Gastroesophageal sphincter (tissue), 3 donors: ENCODE results near the gene CC2D1A.

Experiments
- EP300 ChIP-seq: sonication (generic); formaldehyde crosslinking; IDR thresholded peaks from one replicate; pipeline ENCODE4 v1.6.1; 2017; ENCODE audit warnings: antibody characterized with exemption, mild to moderate bottlenecking
- TF ChIP-seq, protein P1 (sequence below), 4 experiments: fragments of 200-600 bp in 2 of 4; fragments of 450-650 bp in 2 of 4; sonication (generic) in 1 of 4; IDR thresholded peaks; one replicate each; pipeline ENCODE4 v1.5.1; 2017 to 2019; ENCODE audit warnings: antibody characterized with exemption in 4 of 4, mild to moderate bottlenecking in 2 of 4, moderate library complexity in 2 of 4

DNA sequence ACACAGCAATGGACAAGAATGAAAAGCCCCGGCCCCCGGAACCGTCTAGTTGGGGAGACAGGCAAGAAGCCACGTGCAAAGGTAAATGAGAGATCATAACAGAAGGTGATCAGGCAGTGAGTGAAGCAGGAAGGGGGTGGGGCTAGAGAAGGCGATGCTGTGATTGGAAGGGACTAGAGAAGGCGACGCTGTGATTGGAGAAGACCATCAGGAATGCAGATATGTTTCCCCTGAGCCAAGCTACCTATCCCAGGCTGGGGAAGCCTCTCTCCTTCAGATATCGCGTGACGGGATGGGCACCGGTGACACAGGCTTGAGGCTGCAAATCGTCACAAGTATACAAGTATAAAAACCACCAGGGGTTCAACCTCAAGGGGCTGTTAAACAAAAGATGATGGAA, 68.1 kb downstream of the CC2D1A start:
- no peak for TF ChIP-seq EP300
- TF ChIP-seq, protein P1, sequence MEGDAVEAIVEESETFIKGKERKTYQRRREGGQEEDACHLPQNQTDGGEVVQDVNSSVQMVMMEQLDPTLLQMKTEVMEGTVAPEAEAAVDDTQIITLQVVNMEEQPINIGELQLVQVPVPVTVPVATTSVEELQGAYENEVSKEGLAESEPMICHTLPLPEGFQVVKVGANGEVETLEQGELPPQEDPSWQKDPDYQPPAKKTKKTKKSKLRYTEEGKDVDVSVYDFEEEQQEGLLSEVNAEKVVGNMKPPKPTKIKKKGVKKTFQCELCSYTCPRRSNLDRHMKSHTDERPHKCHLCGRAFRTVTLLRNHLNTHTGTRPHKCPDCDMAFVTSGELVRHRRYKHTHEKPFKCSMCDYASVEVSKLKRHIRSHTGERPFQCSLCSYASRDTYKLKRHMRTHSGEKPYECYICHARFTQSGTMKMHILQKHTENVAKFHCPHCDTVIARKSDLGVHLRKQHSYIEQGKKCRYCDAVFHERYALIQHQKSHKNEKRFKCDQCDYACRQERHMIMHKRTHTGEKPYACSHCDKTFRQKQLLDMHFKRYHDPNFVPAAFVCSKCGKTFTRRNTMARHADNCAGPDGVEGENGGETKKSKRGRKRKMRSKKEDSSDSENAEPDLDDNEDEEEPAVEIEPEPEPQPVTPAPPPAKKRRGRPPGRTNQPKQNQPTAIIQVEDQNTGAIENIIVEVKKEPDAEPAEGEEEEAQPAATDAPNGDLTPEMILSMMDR (IDR thresholded peaks at IDR 0.05) = no peak
